SKM-1 treated with dmso at 0.1 percent for 144 hours (cell line): Measurements from ENCODE around the gene NELFA.

Experiments
- DNase-seq: peaks from one replicate; lab custom pipeline; 2025; ENCODE audit not compliant: unreplicated experiment; lab: John Stamatoyannopoulos, UW

The NELFA gene

DNA sequence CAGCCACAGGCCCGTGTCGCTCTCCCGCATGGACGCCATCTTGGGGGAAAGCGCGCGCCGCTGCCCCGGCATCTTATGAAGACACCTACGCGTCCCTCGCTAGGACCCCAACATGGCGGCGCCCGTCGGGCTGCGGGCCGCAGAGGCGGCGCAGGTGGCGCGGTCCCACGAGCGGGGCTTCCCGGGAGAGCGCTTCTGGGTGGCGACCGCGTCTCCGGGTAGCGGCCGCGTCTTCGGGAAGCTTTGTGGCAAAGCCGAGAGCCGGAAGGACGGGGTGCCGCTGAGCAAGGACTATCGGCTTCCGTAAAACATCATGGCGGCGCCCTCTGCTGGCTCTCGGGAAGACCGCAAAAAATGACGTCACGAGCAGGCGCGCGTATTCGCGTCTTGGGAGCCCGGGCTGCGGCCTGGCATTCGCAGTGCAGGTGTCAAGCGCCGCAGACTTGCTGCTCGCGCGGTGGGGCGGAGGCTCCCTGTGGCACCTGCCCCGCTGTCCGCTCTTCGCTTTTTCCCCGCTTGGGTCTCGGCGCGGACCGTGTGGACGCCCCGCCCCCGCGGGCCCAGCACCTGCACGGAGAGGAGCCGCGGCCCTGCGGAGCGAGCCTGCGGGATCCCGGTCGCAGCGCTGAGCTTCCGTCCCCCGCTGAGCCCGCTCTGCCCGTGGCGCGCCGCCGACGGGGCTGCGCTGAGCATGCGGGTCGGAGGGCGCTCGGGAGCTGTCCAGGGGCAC, at the start of gene NELFA:
Gene NELFA, minus strand, starts transcription at position 54 of the 730 bp plus-strand sequence. Its CDS starts 15 bp downstream, at position 39.
- peak; percentile 95 for DNase-seq

- DNase-seq = no peak
Measured at GRCh38 chr4:2057382-2058065, 48.8 kb upstream of the NELFA start.

DNA sequence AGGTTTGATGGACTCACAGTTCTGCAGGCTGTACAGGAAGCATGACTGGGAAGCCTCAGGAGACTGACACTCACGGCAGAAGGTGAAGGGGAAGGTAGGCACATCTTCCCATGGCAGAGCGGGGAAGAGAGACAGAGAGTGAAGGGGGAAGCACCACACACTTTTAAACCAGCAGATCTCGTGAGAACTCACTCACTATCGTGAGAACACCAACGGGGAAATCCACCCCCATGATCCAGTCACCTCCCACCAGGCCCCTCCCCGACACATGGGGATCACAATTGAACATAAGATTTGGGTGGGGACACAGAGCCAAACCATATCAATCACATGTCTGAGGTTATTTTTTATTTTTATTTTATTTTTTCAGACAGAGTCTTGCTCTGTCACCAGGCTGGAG, 45.4 kb upstream of the NELFA start:
- no peak for DNase-seq

GRCh38 chr4:2051086-2051485, 42.3 kb upstream of the NELFA start:
- DNase-seq = no peak

DNA sequence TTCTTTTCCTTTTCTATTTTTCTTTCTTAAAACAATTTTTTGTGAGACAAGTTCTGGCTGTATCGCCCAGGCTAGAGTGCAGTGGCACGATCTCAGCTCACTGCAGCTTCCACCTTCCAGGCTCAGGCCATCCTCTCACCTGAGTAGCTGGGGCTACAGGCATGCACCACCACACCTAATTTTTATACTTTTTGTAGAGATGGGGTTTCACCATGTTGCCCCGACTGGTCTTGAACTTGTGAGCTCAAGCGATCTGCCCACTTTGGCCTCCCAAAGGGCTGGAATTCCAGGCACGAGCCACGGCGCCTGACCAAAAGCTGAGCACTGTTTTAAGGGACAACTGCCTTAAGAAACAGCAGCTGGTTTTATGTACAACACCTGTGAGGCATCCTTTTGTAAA, 41.0 kb upstream of the NELFA start:
- no peak for DNase-seq

DNA sequence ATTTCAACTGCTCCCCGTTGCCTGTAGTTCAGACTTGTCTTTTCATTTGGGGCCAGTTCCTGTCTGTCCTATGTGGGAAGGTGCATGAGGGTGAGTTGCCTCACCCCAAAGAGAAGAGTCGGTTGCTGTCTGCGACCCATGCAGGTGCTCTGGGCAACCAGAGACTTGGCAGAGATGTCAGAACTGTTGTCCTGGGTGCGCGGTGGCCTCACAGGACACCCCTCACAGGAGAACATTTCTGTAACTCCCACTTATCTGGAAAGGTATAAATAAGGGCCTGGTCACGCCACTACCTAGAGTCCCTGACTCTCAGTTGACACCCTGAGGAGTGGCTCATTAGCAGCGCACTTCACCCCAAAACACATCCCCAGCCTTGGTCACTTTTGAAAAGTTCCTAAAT, 40.6 kb upstream of the NELFA start:
- DNase-seq = no peak

DNA sequence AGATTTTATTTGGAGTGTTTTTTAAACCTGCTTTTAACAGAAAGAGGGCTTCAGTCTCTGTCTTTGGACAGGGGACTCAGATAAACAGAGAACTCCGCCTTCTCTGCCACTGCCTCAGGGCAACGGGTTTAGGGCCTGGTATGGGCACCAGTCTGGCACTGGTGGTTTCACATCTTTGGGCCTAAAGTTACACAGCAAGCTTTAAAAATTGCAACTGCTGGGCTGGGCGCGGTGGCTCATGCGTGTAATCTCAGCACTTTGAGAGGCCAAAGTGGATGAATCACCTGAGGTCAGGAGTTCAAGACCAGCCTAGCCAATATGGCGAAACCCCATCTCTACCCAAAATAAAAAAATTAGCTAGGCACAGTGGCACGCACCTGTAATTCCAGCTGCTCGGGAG, 40.1 kb upstream of the NELFA start:
- no peak for DNase-seq

- DNase-seq = no peak
Measured at GRCh38 chr4:2047781-2048581, 39.2 kb upstream of the NELFA start.

DNA sequence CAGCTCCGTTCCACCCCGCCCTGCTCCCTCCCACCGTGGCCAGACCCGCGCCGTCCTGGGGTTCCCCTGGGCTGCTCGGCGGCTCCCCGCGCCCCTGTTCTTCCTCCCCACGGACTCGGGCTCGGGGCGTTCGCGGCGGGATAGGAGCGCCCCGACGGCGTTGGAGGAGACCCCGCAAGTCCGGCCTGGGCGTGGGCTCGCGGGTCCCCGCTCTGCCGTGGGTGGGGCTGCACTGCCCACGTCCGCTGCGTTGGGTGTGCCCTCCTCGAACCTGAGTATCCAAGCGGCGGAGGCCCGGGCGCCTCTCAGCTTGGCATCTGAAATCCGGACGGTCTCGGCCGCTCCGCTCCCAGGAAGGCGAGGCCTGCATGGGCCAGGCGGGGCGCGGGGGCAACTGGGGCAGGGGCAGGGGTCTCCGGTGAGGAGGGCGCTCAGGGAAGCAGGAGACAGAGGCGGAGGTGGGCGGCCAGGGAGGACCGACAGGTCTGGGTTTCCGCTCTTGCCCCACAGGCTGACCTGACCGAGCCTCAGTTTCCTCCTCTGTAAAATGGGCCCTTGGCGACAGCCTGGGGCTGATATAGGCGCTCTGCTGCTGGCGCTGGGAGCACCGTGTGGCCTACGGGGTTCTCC, 38.4 kb upstream of the NELFA start:
- no peak for DNase-seq

DNA sequence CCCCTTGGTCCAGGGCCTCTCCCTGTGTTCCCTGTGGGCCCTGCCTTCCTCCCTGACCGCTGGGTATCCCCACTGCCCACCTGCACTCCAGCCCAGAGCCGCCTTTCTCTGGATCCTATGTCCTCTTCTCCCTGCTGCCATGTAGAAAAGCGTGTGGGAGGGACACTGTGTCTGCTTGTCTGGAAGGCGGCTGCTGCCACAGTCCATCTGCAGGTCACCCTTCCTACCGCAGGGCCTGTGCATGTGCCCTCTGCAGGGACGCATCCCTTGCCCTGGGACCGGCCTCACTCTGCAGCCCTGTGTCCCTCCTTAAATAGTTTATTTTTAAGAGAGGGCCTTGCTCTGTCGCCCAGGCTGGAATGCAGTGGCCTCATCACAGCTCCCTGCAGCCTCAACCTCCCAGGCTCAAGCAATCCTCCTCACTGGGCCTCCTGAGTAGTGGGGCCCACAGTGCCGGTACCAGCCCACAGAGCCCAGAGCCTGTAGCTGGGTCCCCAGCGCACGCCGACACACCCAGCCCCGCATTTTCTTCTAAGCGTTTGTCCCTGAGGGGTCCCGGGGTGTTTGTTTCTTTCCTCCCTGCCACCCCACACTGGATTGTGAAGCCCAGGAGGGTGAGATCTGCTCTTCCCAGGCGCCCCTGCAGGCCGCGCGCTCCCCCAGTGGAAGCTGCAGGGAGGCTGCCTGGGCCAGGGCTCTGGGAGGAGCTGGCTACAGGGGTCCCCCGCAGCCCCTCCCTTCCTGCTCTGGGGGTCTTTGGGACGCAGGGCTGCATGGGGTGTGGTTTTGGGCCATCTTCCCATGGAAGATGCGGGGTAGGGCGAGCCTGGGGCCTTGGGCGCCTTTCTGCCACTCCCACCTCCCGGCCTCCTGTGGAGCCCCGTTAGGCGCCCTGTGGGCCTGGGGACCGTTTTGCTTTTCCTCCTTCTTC, 37.5 kb upstream of the NELFA start:
- DNase-seq = no peak

- no peak for DNase-seq
Measured at GRCh38 chr4:2045518-2045951, 36.8 kb upstream of the NELFA start.

DNA sequence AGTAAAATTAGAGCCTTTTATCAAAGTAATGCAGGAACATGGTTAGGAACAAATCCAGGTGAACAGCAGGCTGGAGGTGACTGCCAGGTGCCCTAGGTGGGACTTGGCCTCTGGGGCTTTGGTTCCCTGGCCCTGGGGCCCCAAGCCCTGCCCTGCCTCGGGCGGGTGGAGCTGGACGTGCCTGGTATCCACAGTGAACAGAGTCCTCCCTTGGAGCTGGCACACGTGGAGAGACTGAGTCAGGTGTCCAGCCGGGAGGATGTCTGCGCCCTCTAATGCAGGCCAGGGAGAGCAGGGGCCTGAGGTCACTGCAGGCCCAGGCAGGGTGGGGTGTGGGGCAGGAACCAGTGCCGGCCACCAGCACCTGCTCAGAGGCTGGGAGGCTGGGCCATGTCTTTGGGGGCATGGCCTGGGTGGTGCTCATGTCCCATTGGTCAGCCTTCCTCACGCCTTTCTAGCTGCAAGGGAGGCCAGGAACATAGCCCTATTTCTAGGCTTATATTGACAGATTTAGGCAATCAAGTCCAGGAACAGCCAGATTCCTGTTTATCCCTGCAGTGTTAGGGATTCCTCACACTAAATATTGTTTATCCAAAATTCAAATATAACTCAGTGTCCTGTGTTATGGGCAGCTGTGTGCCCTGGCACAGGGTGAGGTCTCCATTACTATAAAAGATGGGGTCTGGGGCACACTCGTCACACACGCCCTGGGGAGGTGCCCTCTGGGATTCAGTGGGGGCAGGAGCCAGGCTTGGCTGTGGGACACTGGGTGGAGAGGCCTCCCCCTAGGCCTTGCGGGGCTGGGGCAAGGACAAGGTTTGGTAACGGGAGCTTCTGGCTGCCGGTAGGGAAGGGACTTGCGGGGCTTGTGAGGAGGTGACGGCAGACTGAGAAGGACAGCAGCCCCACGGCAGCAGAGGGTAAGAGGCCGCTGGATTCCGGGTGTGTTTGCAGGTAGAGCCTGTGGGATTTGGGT, 36.1 kb upstream of the NELFA start:
- DNase-seq = no peak

DNA sequence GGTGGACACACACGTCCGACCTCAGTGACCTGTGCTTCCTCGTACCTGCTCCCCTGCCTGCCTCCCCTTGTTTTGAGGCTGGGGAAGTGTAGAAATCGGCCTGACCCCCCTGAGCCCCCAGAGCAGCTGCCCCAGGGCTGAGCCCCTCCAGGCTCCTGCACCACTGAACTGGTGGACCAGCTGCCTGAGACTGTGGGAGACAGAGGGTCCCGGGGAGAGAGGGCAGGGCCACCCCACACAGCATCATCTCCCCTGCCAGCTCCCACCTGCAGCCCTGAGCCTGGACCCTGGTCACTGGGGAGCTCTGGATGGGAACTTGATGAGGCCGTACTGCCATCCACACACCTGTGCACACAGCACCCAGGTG, 35.3 kb upstream of the NELFA start:
- no peak for DNase-seq

- no peak for DNase-seq
Measured at GRCh38 chr4:2043396-2044118, 34.8 kb upstream of the NELFA start.

DNA sequence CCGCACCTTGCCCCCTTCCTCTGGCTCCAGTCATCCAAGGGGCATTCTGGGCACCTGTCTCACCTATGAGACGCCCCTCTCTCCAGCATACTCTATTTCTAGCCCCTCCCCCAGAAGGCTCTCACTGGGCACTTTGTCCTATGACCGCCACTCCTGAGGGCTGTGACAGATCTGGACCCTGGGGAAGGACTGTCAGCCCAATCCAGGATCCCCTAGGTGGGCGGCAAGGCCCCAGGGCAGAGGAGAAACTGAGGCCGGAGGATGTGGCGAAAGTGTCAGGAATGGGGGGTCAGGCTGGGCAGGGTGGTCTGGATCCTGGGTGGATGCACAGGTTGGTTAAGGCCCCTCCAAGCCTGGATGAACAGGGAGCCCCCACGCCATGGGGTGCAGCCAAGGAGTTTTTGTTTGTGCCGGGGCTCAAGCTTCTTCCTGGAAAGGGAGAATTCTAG, 34.2 kb upstream of the NELFA start:
- no peak for DNase-seq

DNA sequence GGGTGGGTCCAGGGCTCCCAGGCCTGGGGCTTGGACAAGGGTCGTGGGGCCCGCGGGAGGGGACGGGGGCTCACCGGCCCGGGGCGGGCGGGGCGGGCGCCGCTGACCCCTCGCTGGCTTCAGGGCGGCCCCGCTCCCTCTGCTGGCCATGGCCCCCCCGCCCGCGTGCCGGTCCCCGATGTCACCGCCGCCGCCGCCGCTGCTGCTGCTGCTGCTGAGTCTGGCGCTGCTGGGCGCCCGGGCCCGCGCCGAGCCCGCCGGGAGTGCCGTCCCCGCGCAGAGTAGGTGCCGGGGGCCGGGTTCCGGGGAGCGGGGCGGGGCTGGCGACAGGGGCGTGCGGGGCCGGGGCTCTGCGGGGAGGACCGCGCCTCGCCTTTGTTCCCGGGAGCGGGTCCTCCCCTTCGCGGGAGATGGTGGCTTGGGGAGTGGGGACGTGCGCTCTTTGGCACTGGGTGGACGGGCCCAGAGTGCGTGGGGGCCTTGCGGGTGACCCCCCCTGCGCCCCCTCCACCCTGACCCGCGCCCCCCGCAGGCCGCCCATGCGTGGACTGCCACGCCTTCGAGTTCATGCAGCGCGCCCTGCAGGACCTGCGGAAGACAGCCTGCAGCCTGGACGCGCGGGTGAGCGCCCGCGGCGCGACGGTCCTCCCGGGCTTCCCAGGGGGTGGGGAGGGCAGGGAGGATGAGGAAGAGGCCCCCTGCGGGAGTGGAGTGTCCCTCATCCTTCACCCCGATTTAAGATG, 33.6 kb upstream of the NELFA start:
- DNase-seq = no peak

DNA sequence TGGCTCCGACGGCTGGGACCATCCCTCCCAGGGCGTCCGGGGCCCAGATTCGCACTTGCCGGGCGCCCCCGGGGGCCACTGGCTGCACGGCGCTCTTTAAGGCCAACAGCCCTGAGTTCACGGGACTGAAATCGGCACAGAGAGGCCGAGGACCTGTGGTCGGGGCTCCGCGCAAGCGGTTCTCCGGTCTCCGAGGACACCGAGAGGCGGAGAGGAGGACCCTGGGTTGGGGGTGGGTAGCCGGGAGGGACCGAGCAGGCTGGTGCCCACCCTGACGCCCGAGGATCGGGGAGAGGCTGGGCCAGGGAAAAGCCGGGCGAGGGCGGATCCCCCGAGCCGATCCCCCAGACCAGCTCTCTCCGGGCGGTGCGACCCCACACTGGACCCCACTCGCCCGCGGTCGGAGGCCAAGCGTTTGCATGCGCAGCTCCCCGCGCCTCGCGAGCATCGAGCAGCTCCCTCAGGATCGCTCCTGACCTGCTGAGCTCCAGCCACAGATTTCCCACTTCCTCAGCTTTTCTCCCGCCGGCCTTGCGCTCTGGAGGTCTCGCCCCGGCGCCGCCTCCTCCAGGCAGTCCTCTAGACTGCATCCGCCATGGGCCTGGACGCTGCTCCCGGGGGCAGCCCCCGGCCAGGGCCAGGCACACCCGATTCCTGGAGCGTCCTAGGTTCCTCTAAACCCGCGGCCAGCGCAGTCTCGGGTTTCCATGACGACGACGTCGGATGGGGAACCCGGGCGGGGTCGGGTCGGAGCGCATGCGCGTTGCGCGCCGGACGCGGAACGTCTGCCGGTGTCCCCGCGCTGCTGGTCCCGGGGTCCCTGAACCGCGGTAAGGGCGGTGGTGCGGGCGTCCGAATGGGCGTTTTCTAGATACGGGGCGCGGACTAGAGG, 32.7 kb upstream of the NELFA start:
- DNase-seq = peak; percentile 92
